ENCODE results near the gene KMT5C. TPM values are rescaled to one million over a fixed set of nuclear protein-coding genes. Genes with fewer than 3 reads are reported as not detected.

KMT5C gene
- total RNA-seq, 1 donor from 2014 or later, result 18.6 TPM

DNA sequence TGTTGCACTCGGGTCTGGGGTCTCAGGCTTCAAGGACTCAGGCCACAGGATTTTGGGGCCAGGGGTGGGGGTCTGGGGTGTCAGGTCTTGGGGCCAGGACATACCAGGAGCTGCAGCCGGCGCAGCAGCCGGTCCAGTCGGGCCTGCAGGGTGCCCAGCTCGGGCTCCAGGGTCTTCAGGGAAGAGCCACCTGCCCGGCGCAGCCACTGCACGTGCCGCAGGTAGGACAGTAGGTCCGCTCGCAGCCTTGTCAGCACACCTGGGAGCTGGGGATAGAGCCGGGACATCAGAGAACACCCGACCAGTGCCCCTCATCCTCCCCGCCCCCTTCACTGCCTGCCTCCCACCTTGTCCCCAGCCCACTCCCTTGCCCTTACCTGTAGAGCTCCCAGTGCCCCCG is 28.4 kb downstream of the KMT5C start:
- no peaks in the 10 kb centered on the region for H3K27me3 Mint-ChIP-seq (ENCODE audit: unreplicated experiment)

DNA sequence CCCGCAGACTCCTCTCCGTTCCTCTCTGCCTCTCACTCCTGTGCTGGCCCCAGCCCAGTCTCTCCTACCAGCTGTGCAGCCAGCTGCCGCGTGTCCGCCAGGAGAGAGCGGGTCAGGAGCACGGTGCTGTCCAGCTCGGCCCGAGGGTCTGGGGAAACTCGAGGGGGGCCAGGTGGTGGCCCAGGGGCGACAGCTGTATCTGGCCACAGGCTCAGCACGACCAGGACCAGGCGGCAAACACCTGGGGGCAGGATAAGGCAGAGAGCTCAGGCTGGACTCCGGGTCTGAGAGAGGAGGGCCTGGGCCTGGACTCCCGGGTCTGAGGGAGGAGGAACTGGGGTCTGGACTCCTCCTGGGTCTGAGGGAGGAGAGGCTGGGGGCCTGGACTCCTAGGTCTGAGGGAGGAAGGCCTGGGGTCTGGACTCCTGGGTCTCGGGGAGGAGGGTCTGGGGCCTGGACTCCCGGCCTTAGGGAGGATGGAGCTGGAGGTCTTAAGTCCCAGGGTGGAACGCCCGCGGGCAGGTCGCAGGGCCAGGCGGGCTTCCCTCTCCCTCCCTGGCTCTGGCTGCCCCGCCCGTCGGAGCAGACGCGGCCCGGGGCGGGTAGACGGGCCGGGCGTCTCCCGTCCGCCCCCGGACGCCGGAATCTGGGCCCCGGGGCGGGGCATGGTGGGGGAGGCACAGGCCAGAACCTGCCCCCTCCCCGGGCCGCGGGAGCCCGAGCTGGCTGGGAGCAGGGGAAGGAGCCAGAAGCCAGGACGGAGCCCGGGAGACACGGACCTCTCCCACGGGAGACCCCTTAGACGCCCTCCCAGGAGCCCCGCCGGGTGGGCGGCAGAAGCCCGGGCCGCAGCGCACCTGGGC is 29.3 kb downstream of the KMT5C start:
- Mint-ChIP-seq H3K4me1 (ENCODE audit: unreplicated experiment) (peaks cover 36% of the 10 kb centered on the region), H3K27ac (ENCODE audit: unreplicated experiment) (no peak overlapping the region), H3K9me3 (ENCODE audit: unreplicated experiment) (no peaks in the 10 kb centered on the region), H3K36me3 (ENCODE audit: unreplicated experiment) (no peaks in the 10 kb centered on the region), H3K4me3 (ENCODE audit: unreplicated experiment) (peak overlapping the region; percentile 29), H3K27me3 (ENCODE audit: unreplicated experiment) (no peaks in the 10 kb centered on the region)
- no peak for DNase-seq (ENCODE audit: extremely low spot score, unreplicated experiment)
- TF ChIP-seq, protein P1, sequence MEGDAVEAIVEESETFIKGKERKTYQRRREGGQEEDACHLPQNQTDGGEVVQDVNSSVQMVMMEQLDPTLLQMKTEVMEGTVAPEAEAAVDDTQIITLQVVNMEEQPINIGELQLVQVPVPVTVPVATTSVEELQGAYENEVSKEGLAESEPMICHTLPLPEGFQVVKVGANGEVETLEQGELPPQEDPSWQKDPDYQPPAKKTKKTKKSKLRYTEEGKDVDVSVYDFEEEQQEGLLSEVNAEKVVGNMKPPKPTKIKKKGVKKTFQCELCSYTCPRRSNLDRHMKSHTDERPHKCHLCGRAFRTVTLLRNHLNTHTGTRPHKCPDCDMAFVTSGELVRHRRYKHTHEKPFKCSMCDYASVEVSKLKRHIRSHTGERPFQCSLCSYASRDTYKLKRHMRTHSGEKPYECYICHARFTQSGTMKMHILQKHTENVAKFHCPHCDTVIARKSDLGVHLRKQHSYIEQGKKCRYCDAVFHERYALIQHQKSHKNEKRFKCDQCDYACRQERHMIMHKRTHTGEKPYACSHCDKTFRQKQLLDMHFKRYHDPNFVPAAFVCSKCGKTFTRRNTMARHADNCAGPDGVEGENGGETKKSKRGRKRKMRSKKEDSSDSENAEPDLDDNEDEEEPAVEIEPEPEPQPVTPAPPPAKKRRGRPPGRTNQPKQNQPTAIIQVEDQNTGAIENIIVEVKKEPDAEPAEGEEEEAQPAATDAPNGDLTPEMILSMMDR (IDR thresholded peaks at IDR 0.05), result no peak

More for the DNA sequence above, 28.4 kb downstream of the KMT5C start:
- Mint-ChIP-seq H3K9me3 (ENCODE audit: unreplicated experiment) (no peaks in the 10 kb centered on the region), H3K4me1 (ENCODE audit: unreplicated experiment) (peaks cover 34% of the 10 kb centered on the region), H3K36me3 (ENCODE audit: unreplicated experiment) (no peaks in the 10 kb centered on the region), H3K4me3 (ENCODE audit: unreplicated experiment) (no peak overlapping the region), H3K27ac (ENCODE audit: unreplicated experiment) (no peak overlapping the region)
- DNase-seq (ENCODE audit: extremely low spot score, unreplicated experiment), result no peak
- TF ChIP-seq, protein P1 (IDR thresholded peaks at IDR 0.05), result no peak

DNA sequence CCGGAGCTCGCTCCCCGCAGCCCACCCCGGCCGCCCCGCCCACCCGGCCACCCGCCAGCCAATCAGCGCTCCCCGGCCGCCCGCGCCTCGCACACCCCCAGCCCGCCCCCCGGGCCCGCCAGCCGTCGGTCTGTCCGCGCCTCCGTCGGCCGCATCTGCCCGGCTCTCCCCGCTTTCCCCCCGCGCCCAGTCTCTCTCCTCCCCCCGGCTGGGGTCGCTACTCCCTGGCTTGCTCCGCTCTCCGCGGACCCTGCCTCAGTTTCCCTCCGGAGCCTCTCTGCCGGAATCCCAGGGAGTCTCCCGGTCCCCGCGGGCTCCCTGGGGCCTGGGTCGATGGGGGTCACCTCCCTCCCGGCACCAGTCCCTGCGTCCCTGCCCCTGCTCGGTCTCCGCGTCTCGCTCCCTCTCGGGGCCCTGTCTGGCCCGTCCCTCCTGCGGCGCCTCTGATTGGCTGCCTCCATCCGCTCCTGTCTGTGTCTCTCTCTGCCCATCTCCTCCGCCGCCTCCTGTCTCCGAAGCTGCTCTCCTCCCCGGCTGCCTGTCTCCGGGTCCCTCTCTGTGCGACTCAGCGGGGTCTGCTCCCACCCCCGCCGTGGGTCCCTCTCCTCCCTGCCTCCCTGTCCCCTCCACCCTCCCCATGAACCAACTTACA is 30.1 kb downstream of the KMT5C start:
- peak overlapping the region; percentile 69 for H3K27ac Mint-ChIP-seq (ENCODE audit: unreplicated experiment)
- no peak for DNase-seq (ENCODE audit: extremely low spot score, unreplicated experiment)
- H3K27me3 Mint-ChIP-seq (ENCODE audit: unreplicated experiment), result no peaks in the 10 kb centered on the region

DNA sequence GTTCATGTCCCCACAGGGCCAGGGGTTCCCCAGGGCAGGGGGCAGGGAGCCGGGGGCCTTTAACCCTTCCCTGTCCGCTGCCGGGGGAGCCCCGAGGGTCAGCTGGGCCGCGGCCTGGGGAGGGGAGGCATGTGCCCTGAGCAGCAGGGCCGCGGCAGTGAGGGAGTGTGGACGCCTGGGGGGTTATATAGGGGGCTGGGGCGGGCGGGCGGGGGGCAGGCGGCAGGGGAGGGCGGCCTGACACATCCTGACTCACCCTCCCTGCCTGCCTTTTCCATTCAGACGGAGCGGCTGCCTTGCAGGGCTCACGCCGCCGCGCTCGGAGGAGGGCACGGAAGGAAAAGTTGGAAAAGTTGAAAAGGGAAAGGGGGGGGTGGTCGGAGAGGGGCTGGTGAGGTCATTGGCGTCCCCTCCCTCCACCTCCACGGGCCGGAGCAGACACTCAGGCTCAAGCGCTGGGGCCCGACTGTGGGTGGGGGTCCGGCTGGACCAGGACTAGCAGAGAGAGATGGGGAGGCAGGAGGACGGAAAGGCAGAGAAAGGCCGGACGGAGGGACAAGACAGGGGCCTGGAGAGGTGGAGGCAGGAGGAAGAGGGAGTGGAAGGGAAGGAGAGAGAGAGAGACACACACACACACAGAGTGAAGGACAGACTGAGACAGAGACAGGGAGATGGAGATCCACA is 30.8 kb downstream of the KMT5C start, which contains the start of gene IL11:
TSS of gene IL11 (minus strand) at position 159 of the 684 bp plus-strand sequence. CDS start at position 6, 153 bp downstream.
- no peak for DNase-seq (ENCODE audit: extremely low spot score, unreplicated experiment)
- H3K4me1 Mint-ChIP-seq (ENCODE audit: unreplicated experiment), result peaks cover 34% of the 10 kb centered on the region
- H3K9me3 Mint-ChIP-seq (ENCODE audit: unreplicated experiment), result no peaks in the 10 kb centered on the region
- peak within 1 kb of the TSS; percentile 74 for H3K4me3 Mint-ChIP-seq (ENCODE audit: unreplicated experiment)
- TF ChIP-seq, protein P1 (IDR thresholded peaks at IDR 0.05), result no peak
- no peaks in the 10 kb centered on the region for H3K27me3 Mint-ChIP-seq (ENCODE audit: unreplicated experiment)
- H3K27ac Mint-ChIP-seq (ENCODE audit: unreplicated experiment), result peak within 1 kb of the TSS; percentile 69
- H3K36me3 Mint-ChIP-seq (ENCODE audit: unreplicated experiment), result no peaks in the 10 kb centered on the region

More for the DNA sequence above, 30.1 kb downstream of the KMT5C start:
- H3K4me1 Mint-ChIP-seq (ENCODE audit: unreplicated experiment), result peaks cover 32% of the 10 kb centered on the region
- H3K36me3 Mint-ChIP-seq (ENCODE audit: unreplicated experiment), result no peaks in the 10 kb centered on the region
- TF ChIP-seq, protein P1 (IDR thresholded peaks at IDR 0.05), result no peak
- no peaks in the 10 kb centered on the region for H3K9me3 Mint-ChIP-seq (ENCODE audit: unreplicated experiment)
- H3K4me3 Mint-ChIP-seq (ENCODE audit: unreplicated experiment), result peak overlapping the region; percentile 74

All from osteocyte (in vitro differentiated cells).